IMR-90 (cell line): ENCODE data around the gene PDGFA.

Source experiments
- POLR2A ChIP-seq: IDR thresholded peaks from 2 replicates; pipeline ENCODE4 v1.6.1; 2012; ENCODE audit warnings: mild to moderate bottlenecking, low read depth, low read length
- TF ChIP-seq, protein P1 (sequence below): conservative IDR thresholded peaks from 2 replicates; pipeline ENCODE4 v1.5.1; 2012; ENCODE audit warnings: mild to moderate bottlenecking, low read depth, low read length, improper control_type of control experiment

DNA sequence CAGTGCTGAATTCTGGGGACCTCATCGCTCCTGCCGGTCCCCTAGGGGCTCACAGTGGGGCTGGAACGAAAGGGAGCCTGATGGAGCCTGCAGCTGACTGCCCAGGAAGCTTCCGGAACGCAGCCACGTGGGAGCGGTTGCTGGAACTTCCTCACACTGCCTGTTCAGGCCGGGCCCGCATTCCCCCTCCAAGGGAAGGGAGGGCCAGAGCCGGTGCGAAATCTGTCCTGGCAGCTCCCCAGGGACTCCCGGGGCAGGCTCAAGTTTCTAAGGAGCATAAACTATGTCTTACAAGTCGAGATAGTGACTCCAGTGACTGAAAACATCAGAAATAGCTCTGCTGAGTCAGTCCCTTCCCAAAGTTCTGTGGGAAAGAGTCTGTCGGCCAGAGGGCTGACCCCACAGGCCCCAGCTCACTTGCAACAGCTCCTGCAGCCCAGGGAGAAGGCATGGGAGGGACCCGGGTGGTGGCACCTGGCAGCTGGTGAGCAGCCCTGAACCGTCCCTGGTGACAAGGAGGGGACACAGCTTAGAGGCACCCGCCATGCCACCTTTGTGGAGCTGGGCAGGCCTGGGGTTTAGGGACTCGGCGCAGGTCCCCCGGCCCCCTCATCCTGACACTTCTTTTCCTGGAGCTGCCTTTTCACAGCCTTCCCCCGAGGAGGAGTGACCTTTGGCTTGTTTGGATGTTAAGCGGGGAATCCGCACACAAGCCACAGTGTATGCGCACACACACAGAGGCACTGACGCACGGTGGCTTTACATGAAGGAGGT, 47.6 kb downstream of the PDGFA start:
- TF ChIP-seq, protein P1, sequence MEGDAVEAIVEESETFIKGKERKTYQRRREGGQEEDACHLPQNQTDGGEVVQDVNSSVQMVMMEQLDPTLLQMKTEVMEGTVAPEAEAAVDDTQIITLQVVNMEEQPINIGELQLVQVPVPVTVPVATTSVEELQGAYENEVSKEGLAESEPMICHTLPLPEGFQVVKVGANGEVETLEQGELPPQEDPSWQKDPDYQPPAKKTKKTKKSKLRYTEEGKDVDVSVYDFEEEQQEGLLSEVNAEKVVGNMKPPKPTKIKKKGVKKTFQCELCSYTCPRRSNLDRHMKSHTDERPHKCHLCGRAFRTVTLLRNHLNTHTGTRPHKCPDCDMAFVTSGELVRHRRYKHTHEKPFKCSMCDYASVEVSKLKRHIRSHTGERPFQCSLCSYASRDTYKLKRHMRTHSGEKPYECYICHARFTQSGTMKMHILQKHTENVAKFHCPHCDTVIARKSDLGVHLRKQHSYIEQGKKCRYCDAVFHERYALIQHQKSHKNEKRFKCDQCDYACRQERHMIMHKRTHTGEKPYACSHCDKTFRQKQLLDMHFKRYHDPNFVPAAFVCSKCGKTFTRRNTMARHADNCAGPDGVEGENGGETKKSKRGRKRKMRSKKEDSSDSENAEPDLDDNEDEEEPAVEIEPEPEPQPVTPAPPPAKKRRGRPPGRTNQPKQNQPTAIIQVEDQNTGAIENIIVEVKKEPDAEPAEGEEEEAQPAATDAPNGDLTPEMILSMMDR, result no peak
- TF ChIP-seq POLR2A, result no peak
